SU-DHL-6 (cell line): ENCODE data around the gene TFIP11.

ENCODE experiments used
- CTCF ChIP-seq: fragments of 200-600 bp; sonication (generic); IDR thresholded peaks from one replicate; pipeline ENCODE4 v1.5.1; 2017; ENCODE audit warnings: antibody characterized with exemption, mild to moderate bottlenecking, low read length, moderate library complexity; ENCODE audit not compliant: insufficient read depth, poor library complexity, severe bottlenecking
- EZH2phosphoT487 ChIP-seq: fragments of 200-600 bp; sonication (generic), shearing (Covaris generic); conservative IDR thresholded peaks from 2 replicates; pipeline ENCODE4 v1.6.1; 2018; ENCODE audit warnings: mild to moderate bottlenecking, antibody characterized with exemption, low read length, moderate library complexity, mixed read lengths

GRCh38 chr22:26474682-26475081, 37.6 kb downstream of the TFIP11 start:
- TF ChIP-seq CTCF = no peak
- no peak for TF ChIP-seq EZH2phosphoT487
